Kidney (tissue), 14 donors: Measurements from ENCODE around the gene CPZ. TPM values are rescaled to one million over a fixed set of nuclear protein-coding genes. Genes with fewer than 3 reads are reported as not detected.

Source experiments
- DNase-seq, 5 donors: peaks; one replicate each; pipeline ENCODE4 v3.0.0-alpha.2; 2013 to 2020
- FAIRE-seq: peaks from 2 replicates; lab custom pipeline; 2012; peaks lifted over from hg19 to GRCh38; lab: Jason Lieb, UNC
- H3K27ac ChIP-seq, 2 donors: one replicate each; pipeline ENCODE4 v1.7.0; 2013; ENCODE audit warnings: low read depth in 2 of 2, low read length in 2 of 2, inconsistent platforms in 1 of 2
- H3K27me3 ChIP-seq: one replicate; pipeline ENCODE4 v1.7.1; 2013; ENCODE audit warnings: low read length, inconsistent platforms; ENCODE audit not compliant: control insufficient read depth, insufficient read depth
- H3K36me3 ChIP-seq, 3 donors: one replicate each; pipeline versions ENCODE4 v1.7.0 to v1.7.1; 2013; ENCODE audit warnings: low read length in 3 of 3, control low read depth in 1 of 3, inconsistent platforms in 1 of 3; ENCODE audit not compliant: insufficient read depth in 3 of 3, control insufficient read depth in 2 of 3
- H3K4me1 ChIP-seq, 3 donors: one replicate each; pipeline versions ENCODE4 v1.7.0 to v1.7.1; 2013; ENCODE audit warnings: low read length in 3 of 3, inconsistent platforms in 1 of 3, low read depth in 1 of 3; ENCODE audit not compliant: control insufficient read depth in 2 of 3, insufficient read depth in 2 of 3
- H3K4me3 ChIP-seq, 3 donors: one replicate each; pipeline versions ENCODE4 v1.7.0 to v1.8.1; 2013; ENCODE audit warnings: low read length in 3 of 3, control low read depth in 1 of 3, inconsistent platforms in 1 of 3
- H3K9ac ChIP-seq, 3 donors: one replicate each; pipeline versions ENCODE4 v1.7.0 to v1.7.1; 2013; ENCODE audit warnings: low read length in 3 of 3, control low read depth in 1 of 3, inconsistent platforms in 1 of 3
- H3K9me3 ChIP-seq, 3 donors: one replicate each; pipeline versions ENCODE4 v1.7.0 to v1.7.1; 2013; ENCODE audit warnings: low read length in 3 of 3, control low read depth in 1 of 3, inconsistent platforms in 1 of 3; ENCODE audit not compliant: control insufficient read depth in 2 of 3, insufficient read depth in 1 of 3
- CTCF ChIP-seq: IDR thresholded peaks from 3 replicates; pipeline ENCODE4 v1.5.1; 2012; ENCODE audit warnings: mild to moderate bottlenecking, moderate library complexity, borderline replicate concordance; ENCODE audit not compliant: insufficient read depth; ENCODE audit errors: extremely low read depth
- intact Hi-C: fragments of 100-400 bp; cut with DNase I; formaldehyde crosslinking; loops from one replicate; pipeline ENCODE4 v1.11.1; 2022
- polyA plus RNA-seq: library from polyadenylated mRNA; stranded (reverse); fragments of 350-450 nt; fragmentation: Illumina TruSeq; extraction: RNeasy Lipid Tissue Mini Kit (QIAGEN cat#74804); gene quantifications from one replicate; pipeline ENCODE4 v1.2.3, GENCODE V29; 2014; ENCODE audit warnings: low read depth, low replicate concordance; ENCODE audit not compliant: insufficient read depth
- total RNA-seq: library from RNA; stranded (reverse); fragmentation: NEBNext Ultra II Directional; extraction: Animal tissue kit (Norgen Biotek cat#: 25700); gene quantifications from one replicate; pipeline ENCODE4 v1.2.1, GENCODE V29; 2021
- donor health status: control.
- donor health status: control.
- donor health status: control.
- donor health status: control.
- donor health status: control.
- donor health status: DM: yes; HTN: yes; CAD: no.
- donor health status: Normal renal cell carcinoma (clear cell type).

Gene CPZ
- total and polyA plus RNA-seq, 2 donors from 2014 or later = 1.2 to 2.6 TPM

GRCh38 chr4:8578717-8579116 is 13.8 kb upstream of the CPZ start:
- FAIRE-seq = no peak
- intact Hi-C loops = no loop called here

GRCh38 chr4:8579526-8580320 is 12.8 kb upstream of the CPZ start:
- intact Hi-C loops = no loop called here
- FAIRE-seq = no peak

More at GRCh38 chr4:8578717-8579116, 13.8 kb upstream of the CPZ start:
- Histone ChIP-seq H3K27ac (no peak overlapping the region), H3K9ac (no peak overlapping the region), H3K27me3 (peaks cover 4% of the 10 kb centered on the region), H3K9me3 (no peaks in the 10 kb centered on the region), H3K4me1 (no peaks in the 10 kb centered on the region), H3K36me3 (no peaks in the 10 kb centered on the region), H3K4me3 (no peak overlapping the region)
- DNase-seq = peak in 1 of 5 donors; percentile 13
- no peak for TF ChIP-seq CTCF

GRCh38 chr4:8580321-8581093 is 12.1 kb upstream of the CPZ start, which contains the start of gene GPR78:
GPR78 (plus strand) TSS chr4:8580392; CDS start chr4:8580983, 591 bp downstream.
- DNase-seq (peak; percentile 83 to 93 (median 91)), FAIRE-seq (no peak)
- intact Hi-C loops = no loop called here
- Histone ChIP-seq H3K27ac (no peak within 1 kb of the TSS), H3K27me3 (peaks cover 4% of the 10 kb centered on the region), H3K36me3 (no peaks in the 10 kb centered on the region), H3K4me1 (no peaks in the 10 kb centered on the region), H3K9me3 (no peaks in the 10 kb centered on the region), H3K9ac (no peak within 1 kb of the TSS), H3K4me3 (no peak within 1 kb of the TSS)
- no peak for TF ChIP-seq CTCF

More at GRCh38 chr4:8579526-8580320, 12.8 kb upstream of the CPZ start:
- Histone ChIP-seq H3K27ac (no peak overlapping the region), H3K9ac (no peak overlapping the region), H3K27me3 (peaks cover 4% of the 10 kb centered on the region), H3K9me3 (no peaks in the 10 kb centered on the region), H3K36me3 (no peaks in the 10 kb centered on the region), H3K4me3 (no peak overlapping the region), H3K4me1 (no peaks in the 10 kb centered on the region)
- peak in 1 of 5 donors; percentile 37 for DNase-seq
- no peak for TF ChIP-seq CTCF
